Measurements from ENCODE around the gene MSANTD1.

The MSANTD1 gene

DNA sequence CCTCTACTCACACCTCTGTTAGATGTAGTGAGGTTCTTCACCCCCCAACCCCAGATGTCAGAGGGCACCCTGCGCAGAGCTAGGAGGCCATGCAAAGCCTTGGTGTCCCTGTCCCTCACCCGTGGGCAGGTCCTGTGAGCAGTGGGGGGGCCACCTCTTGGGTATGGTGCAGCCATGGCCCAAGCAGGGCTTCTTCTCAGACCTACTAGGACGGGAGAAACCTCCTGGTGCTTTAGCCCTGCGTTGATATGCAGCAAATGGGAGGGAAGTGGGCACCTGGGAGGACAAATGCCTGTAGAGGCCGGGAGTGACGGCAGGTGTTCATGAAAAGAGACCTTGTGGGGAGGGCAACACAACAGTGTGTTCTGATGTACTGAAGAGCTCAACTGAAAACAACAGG is 38.5 kb upstream of the MSANTD1 start:
- H3K4me1 ChIP-seq (ENCODE audit: control extremely low read depth in 1 of 4, control insufficient read depth in 4 of 4, insufficient read depth in 4 of 4, low read length in 3 of 4): peaks cover 0 to 6% (median 1%) of the 10 kb centered on the region in 4 experiments
- 96% methylated on average over 4 of the region's 6 CpGs for WGBS (ENCODE audit: insufficient coverage)
- peaks cover 22 to 87% (median 63%) of the 10 kb centered on the region in 4 experiments for H3K36me3 ChIP-seq (ENCODE audit: control insufficient read depth in 4 of 4, insufficient read depth in 4 of 4, low read length in 3 of 4)
- no peaks in the 10 kb centered on the region for H3K27me3 ChIP-seq (replicated peaks in 2 of 5; ENCODE audit: control insufficient read depth in 4 of 5, insufficient read depth in 5 of 5, low read length in 4 of 5)
- no peak overlapping the region for H3K27ac ChIP-seq (ENCODE audit: insufficient read depth in 1 of 2, low read depth in 1 of 2, low read length in 2 of 2, poor library complexity in 1 of 2, severe bottlenecking in 2 of 2)
- no peak overlapping the region for H3K4me3 ChIP-seq (ENCODE audit: control insufficient read depth in 1 of 7, extremely low read depth in 1 of 7, insufficient read depth in 4 of 7, low read depth in 2 of 7, low read length in 6 of 7)
- DNase-seq: no peak
- no peaks in the 10 kb centered on the region for H3K9me3 ChIP-seq (ENCODE audit: control extremely low read depth in 1 of 5, control insufficient read depth in 4 of 5, insufficient read depth in 2 of 5, low read depth in 1 of 5, low read length in 4 of 5)
- ChIA-PET POLR2A (interaction anchor here (0.6 kb wide), 1 partner anchor 18 kb away, joined by 3 read pairs; no protein-coding TSS in a partner anchor), CTCF (no interaction called here)

DNA sequence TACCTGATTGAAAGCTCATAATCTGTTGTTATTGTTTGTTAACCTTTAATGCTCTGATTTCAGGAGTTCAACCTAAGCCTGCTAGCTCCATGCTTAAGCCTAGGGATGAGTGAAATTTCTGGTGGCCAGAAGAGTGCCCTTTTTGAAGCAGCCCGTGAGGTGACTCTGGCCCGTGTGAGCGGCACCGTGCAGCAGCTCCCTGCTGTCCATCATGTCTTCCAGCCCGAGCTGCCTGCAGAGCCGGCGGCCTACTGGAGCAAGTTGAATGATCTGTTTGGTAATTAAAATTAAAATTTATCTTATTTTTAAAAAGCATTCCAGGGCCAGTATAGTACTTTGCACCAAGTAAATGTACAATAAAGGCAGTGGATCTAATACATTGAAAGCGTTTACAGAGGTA is 37.1 kb upstream of the MSANTD1 start:
- Histone ChIP-seq H3K9me3 (ENCODE audit: control extremely low read depth in 1 of 5, control insufficient read depth in 4 of 5, insufficient read depth in 2 of 5, low read depth in 1 of 5, low read length in 4 of 5) (no peaks in the 10 kb centered on the region), H3K4me3 (ENCODE audit: control insufficient read depth in 1 of 7, extremely low read depth in 1 of 7, insufficient read depth in 4 of 7, low read depth in 2 of 7, low read length in 6 of 7) (no peak overlapping the region), H3K36me3 (ENCODE audit: control insufficient read depth in 4 of 4, insufficient read depth in 4 of 4, low read length in 3 of 4) (peaks cover 22 to 87% (median 65%) of the 10 kb centered on the region in 4 experiments), H3K27me3 (replicated peaks in 2 of 5; ENCODE audit: control insufficient read depth in 4 of 5, insufficient read depth in 5 of 5, low read length in 4 of 5) (no peaks in the 10 kb centered on the region), H3K4me1 (ENCODE audit: control extremely low read depth in 1 of 4, control insufficient read depth in 4 of 4, insufficient read depth in 4 of 4, low read length in 3 of 4) (peaks cover 0 to 6% (median 1%) of the 10 kb centered on the region in 4 experiments), H3K27ac (ENCODE audit: insufficient read depth in 1 of 2, low read depth in 1 of 2, low read length in 2 of 2, poor library complexity in 1 of 2, severe bottlenecking in 2 of 2) (no peak overlapping the region)
- ChIA-PET POLR2A (no interaction called here), CTCF (interaction anchor here (1.0 to 1.9 kb wide), 2 partner anchors 10 to 18 kb away, joined by 4 to 6 read pairs; no protein-coding TSS in a partner anchor)
- DNase-seq: no peak
- 100% methylated on average over 1 of the region's 8 CpGs for WGBS (ENCODE audit: insufficient coverage)

DNA sequence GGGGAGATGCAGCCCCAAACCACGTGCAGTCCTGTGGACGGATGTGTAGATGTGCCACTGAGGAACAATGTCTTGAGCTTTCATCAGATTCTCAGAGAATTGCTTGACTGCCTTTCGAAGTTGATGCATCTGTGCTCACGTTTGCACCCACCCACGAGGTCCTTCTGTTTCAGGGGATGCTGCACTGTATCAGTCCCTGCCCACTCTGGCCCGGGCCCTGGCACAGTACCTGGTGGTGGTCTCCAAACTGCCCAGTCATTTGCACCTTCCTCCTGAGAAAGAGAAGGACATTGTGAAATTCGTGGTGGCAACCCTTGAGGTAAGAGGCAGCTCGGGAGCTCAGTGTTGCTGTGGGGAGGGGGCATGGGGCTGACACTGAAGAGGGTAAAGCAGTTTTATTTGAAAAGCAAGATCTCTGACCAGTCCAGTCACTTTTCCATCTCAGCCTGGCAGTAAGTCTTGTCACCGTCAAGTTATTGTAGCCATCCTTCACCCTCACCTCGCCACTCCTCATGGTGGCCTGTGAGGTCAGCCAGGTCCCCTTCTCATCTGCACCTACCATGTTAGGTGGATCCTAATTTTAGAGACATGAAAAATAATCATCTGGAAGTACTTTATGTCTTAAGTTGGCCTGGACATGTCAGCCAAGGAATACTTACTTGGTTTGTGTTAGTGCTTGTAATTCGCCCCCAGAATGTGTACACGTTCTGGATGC is 36.4 kb upstream of the MSANTD1 start:
- POLR2A ChIA-PET: no interaction called here
- DNase-seq: no peak
- Histone ChIP-seq H3K36me3 (ENCODE audit: control insufficient read depth in 4 of 4, insufficient read depth in 4 of 4, low read length in 3 of 4) (peaks cover 18 to 88% (median 66%) of the 10 kb centered on the region in 4 experiments), H3K9me3 (ENCODE audit: control extremely low read depth in 1 of 5, control insufficient read depth in 4 of 5, insufficient read depth in 2 of 5, low read depth in 1 of 5, low read length in 4 of 5) (no peaks in the 10 kb centered on the region), H3K27ac (ENCODE audit: insufficient read depth in 1 of 2, low read depth in 1 of 2, low read length in 2 of 2, poor library complexity in 1 of 2, severe bottlenecking in 2 of 2) (no peak overlapping the region), H3K4me3 (ENCODE audit: control insufficient read depth in 1 of 7, extremely low read depth in 1 of 7, insufficient read depth in 4 of 7, low read depth in 2 of 7, low read length in 6 of 7) (no peak overlapping the region), H3K27me3 (replicated peaks in 2 of 5; ENCODE audit: control insufficient read depth in 4 of 5, insufficient read depth in 5 of 5, low read length in 4 of 5) (no peaks in the 10 kb centered on the region), H3K4me1 (ENCODE audit: control extremely low read depth in 1 of 4, control insufficient read depth in 4 of 4, insufficient read depth in 4 of 4, low read length in 3 of 4) (peaks cover 0 to 6% (median 1%) of the 10 kb centered on the region in 4 experiments)
- CTCF ChIA-PET: interaction anchor here (1.0 to 1.9 kb wide), 2 partner anchors 10 to 18 kb away, joined by 4 to 6 read pairs; no protein-coding TSS in a partner anchor
- 90% methylated on average over 8 of the region's 12 CpGs for WGBS (ENCODE audit: insufficient coverage)

DNA sequence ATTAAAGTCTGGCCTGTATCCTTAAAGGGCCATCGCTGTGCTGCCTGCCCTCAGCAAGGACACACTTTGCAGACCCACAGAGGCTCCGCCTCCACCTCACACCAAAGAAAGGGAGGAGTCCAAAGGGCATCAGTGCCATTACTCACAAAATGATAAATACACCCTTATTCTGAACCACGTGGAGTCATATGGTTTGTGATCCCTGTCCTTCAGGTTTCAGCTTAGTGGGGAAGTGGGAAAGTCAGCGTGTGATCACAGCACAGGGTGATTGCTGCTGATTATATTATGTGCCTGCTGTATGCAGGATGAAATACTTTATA is 35.9 kb upstream of the MSANTD1 start:
- Histone ChIP-seq H3K4me3 (ENCODE audit: control insufficient read depth in 1 of 7, extremely low read depth in 1 of 7, insufficient read depth in 4 of 7, low read depth in 2 of 7, low read length in 6 of 7) (no peak overlapping the region), H3K9me3 (ENCODE audit: control extremely low read depth in 1 of 5, control insufficient read depth in 4 of 5, insufficient read depth in 2 of 5, low read depth in 1 of 5, low read length in 4 of 5) (no peaks in the 10 kb centered on the region), H3K27ac (ENCODE audit: insufficient read depth in 1 of 2, low read depth in 1 of 2, low read length in 2 of 2, poor library complexity in 1 of 2, severe bottlenecking in 2 of 2) (no peak overlapping the region), H3K27me3 (replicated peaks in 2 of 5; ENCODE audit: control insufficient read depth in 4 of 5, insufficient read depth in 5 of 5, low read length in 4 of 5) (no peaks in the 10 kb centered on the region), H3K4me1 (ENCODE audit: control extremely low read depth in 1 of 4, control insufficient read depth in 4 of 4, insufficient read depth in 4 of 4, low read length in 3 of 4) (peaks cover 0 to 1% (median under 1%) of the 10 kb centered on the region in 4 experiments), H3K36me3 (ENCODE audit: control insufficient read depth in 4 of 4, insufficient read depth in 4 of 4, low read length in 3 of 4) (peaks cover 18 to 88% (median 66%) of the 10 kb centered on the region in 4 experiments)
- ChIA-PET CTCF (no interaction called here), POLR2A (no interaction called here)
- DNase-seq: no peak
- WGBS (ENCODE audit: insufficient coverage): 100% methylated on average over 4 of the region's 4 CpGs

DNA sequence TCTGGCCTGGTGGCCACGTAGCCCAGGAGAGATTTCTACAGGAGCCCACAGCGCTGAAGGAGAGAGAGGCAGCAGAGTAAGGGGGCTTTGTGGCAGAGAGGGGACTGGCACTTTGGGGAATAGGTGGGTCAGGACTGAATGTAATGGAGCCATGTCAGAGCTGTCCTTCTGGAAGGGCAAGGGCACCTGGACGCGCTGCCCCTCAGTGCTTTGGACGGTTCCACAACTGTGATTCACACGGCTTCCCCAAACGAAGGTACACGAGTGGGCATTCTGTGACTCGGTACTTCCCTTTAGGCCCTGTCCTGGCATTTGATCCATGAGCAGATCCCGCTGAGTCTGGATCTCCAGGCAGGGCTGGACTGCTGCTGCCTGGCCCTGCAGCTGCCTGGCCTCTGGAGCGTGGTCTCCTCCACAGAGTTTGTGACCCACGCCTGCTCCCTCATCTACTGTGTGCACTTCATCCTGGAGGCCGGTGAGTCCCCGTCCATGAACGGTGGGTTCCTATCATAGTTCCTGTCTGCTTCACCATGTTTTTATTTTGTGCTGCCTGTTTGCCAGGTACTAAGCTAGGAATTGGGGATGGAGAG is 35.2 kb upstream of the MSANTD1 start:
- DNase-seq: no peak
- Histone ChIP-seq H3K27ac (ENCODE audit: insufficient read depth in 1 of 2, low read depth in 1 of 2, low read length in 2 of 2, poor library complexity in 1 of 2, severe bottlenecking in 2 of 2) (no peak overlapping the region), H3K36me3 (ENCODE audit: control insufficient read depth in 4 of 4, insufficient read depth in 4 of 4, low read length in 3 of 4) (peaks cover 16 to 87% (median 68%) of the 10 kb centered on the region in 4 experiments), H3K27me3 (replicated peaks in 2 of 5; ENCODE audit: control insufficient read depth in 4 of 5, insufficient read depth in 5 of 5, low read length in 4 of 5) (no peaks in the 10 kb centered on the region), H3K4me1 (ENCODE audit: control extremely low read depth in 1 of 4, control insufficient read depth in 4 of 4, insufficient read depth in 4 of 4, low read length in 3 of 4) (no peaks in the 10 kb centered on the region), H3K9me3 (ENCODE audit: control extremely low read depth in 1 of 5, control insufficient read depth in 4 of 5, insufficient read depth in 2 of 5, low read depth in 1 of 5, low read length in 4 of 5) (no peaks in the 10 kb centered on the region), H3K4me3 (ENCODE audit: control insufficient read depth in 1 of 7, extremely low read depth in 1 of 7, insufficient read depth in 4 of 7, low read depth in 2 of 7, low read length in 6 of 7) (no peak overlapping the region)
- WGBS (ENCODE audit: insufficient coverage): 95% methylated on average over 10 of the region's 15 CpGs
- POLR2A ChIA-PET: no interaction called here
- CTCF ChIA-PET: interaction anchor here (1.1 to 1.6 kb wide), 3 partner anchors 13 to 43 kb away, joined by 3 to 4 read pairs (median 3); no protein-coding TSS in a partner anchor

DNA sequence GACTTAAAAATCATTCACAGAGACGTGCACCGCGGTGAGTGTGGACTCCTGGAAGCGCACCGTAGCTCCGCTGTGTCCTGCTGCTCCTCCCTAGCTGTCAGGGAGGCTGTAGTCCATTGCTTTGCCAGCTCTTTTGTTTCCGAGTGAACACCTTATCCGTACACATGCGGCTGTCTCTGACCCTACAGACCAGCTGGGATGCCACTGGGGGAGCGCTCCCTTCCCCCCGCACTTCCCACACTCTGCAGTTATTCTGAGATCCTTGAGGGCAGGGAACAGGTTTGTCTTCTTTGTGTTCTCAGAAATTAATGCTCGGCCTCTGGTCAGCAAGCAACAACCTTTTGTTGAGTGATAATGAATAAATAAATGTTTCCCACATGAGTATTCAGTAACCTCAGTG is 33.7 kb upstream of the MSANTD1 start:
- Histone ChIP-seq H3K27me3 (replicated peaks in 2 of 5; ENCODE audit: control insufficient read depth in 4 of 5, insufficient read depth in 5 of 5, low read length in 4 of 5) (no peaks in the 10 kb centered on the region), H3K4me3 (ENCODE audit: control insufficient read depth in 1 of 7, extremely low read depth in 1 of 7, insufficient read depth in 4 of 7, low read depth in 2 of 7, low read length in 6 of 7) (no peak overlapping the region), H3K9me3 (ENCODE audit: control extremely low read depth in 1 of 5, control insufficient read depth in 4 of 5, insufficient read depth in 2 of 5, low read depth in 1 of 5, low read length in 4 of 5) (no peaks in the 10 kb centered on the region), H3K27ac (ENCODE audit: insufficient read depth in 1 of 2, low read depth in 1 of 2, low read length in 2 of 2, poor library complexity in 1 of 2, severe bottlenecking in 2 of 2) (no peak overlapping the region), H3K36me3 (ENCODE audit: control insufficient read depth in 4 of 4, insufficient read depth in 4 of 4, low read length in 3 of 4) (peaks cover 8 to 87% (median 66%) of the 10 kb centered on the region in 4 experiments), H3K4me1 (ENCODE audit: control extremely low read depth in 1 of 4, control insufficient read depth in 4 of 4, insufficient read depth in 4 of 4, low read length in 3 of 4) (no peaks in the 10 kb centered on the region)
- CTCF ChIA-PET: interaction anchor here (1.6 kb wide), 1 partner anchor 11 kb away, joined by 3 read pairs; no protein-coding TSS in a partner anchor
- POLR2A ChIA-PET: no interaction called here
- WGBS (ENCODE audit: insufficient coverage): 97% methylated on average over 9 of the region's 12 CpGs
- DNase-seq: no peak

DNA sequence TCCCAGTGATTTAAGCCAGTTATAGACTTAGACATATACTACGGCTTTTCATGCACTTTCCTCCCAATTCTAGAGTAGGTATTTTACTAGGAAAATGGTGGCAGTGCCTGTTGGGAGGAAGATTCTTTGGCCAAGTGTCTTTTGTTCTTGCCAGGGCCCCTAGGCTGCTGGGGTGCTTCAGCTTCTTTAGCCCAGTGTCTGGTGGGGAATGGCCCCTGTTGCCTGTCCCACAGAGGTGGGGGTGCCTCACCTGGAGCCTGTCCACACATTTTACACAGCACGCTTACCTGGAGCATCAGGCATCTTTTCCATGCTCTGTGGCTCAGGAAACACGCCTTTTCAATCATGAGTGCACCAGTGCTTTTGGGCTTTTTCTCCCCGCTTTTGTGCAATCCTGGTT is 33.2 kb upstream of the MSANTD1 start:
- 95% methylated on average over 3 of the region's 4 CpGs for WGBS (ENCODE audit: insufficient coverage)
- Histone ChIP-seq H3K27ac (ENCODE audit: insufficient read depth in 1 of 2, low read depth in 1 of 2, low read length in 2 of 2, poor library complexity in 1 of 2, severe bottlenecking in 2 of 2) (no peak overlapping the region), H3K4me1 (ENCODE audit: control extremely low read depth in 1 of 4, control insufficient read depth in 4 of 4, insufficient read depth in 4 of 4, low read length in 3 of 4) (no peaks in the 10 kb centered on the region), H3K9me3 (ENCODE audit: control extremely low read depth in 1 of 5, control insufficient read depth in 4 of 5, insufficient read depth in 2 of 5, low read depth in 1 of 5, low read length in 4 of 5) (no peaks in the 10 kb centered on the region), H3K27me3 (replicated peaks in 2 of 5; ENCODE audit: control insufficient read depth in 4 of 5, insufficient read depth in 5 of 5, low read length in 4 of 5) (no peaks in the 10 kb centered on the region), H3K4me3 (ENCODE audit: control insufficient read depth in 1 of 7, extremely low read depth in 1 of 7, insufficient read depth in 4 of 7, low read depth in 2 of 7, low read length in 6 of 7) (no peak overlapping the region), H3K36me3 (ENCODE audit: control insufficient read depth in 4 of 4, insufficient read depth in 4 of 4, low read length in 3 of 4) (peaks cover 11 to 87% (median 66%) of the 10 kb centered on the region in 4 experiments)
- POLR2A ChIA-PET: no interaction called here
- no peak for DNase-seq
- CTCF ChIA-PET: no interaction called here

Measured in common myeloid progenitor, CD34-positive (primary cell).